GM19455 (cell line): Measurements from ENCODE around the gene RNASEH2A.
"Not testable (repeated sequence)": the region's sequence is repeated elsewhere in the genome, so short reads cannot be mapped to it uniquely, and the experiment has no call there.

Experiments
- ATAC-seq: cut with Tn5 transposase; IDR thresholded peaks from one replicate; pipeline ENCODE4 v1.9.1; 2021; ENCODE audit not compliant: unreplicated experiment

The RNASEH2A gene

GRCh38 chr19:12792853-12793289, 13.5 kb upstream of the RNASEH2A start:
- ATAC-seq: no peak

DNA sequence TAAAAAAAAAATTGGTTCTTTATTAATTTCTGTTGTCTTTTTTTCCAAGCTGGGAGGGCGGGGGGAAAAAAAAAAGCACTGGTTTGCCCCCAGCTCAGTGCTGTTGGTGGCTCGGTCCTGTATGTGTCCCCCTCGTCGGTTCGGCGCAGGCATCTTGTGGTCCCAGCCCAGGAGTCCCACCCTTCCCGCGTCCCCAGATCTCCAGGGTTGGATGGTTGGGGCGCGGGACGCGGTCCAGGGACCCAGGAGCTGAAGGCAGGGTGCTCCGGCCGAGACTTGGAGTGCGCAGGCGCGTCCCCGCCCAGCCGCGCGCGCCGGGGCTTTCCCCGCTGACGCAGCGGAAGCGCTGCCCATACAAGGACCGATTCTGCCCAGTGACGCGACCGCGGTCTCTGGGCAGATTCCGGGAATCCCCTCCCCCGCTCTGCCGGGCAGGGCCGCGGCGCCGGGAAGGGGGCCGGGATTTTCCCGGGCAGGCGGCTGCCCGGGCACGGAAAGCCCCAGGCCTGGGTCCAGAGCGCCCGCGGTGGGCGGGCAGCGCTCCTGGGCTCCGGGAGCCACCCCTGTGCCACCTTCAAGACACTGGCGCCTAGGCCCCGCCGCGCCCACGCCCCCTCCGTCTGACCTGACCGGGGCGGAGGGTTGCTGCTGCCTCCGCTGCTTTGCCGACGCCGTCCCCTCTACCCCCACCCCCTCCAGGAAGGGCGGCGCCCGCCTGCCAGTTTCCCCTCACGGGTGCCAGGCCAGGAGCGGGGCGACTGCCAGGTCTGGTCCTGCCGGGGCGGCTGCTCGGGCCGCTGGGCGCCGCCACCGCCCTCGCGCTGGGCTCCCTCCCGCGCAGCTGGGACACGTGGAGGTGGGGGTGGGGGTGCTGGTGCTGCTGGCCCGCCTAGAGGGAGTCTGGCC, 12.8 kb upstream of the RNASEH2A start:
- ATAC-seq: peak; percentile 29

DNA sequence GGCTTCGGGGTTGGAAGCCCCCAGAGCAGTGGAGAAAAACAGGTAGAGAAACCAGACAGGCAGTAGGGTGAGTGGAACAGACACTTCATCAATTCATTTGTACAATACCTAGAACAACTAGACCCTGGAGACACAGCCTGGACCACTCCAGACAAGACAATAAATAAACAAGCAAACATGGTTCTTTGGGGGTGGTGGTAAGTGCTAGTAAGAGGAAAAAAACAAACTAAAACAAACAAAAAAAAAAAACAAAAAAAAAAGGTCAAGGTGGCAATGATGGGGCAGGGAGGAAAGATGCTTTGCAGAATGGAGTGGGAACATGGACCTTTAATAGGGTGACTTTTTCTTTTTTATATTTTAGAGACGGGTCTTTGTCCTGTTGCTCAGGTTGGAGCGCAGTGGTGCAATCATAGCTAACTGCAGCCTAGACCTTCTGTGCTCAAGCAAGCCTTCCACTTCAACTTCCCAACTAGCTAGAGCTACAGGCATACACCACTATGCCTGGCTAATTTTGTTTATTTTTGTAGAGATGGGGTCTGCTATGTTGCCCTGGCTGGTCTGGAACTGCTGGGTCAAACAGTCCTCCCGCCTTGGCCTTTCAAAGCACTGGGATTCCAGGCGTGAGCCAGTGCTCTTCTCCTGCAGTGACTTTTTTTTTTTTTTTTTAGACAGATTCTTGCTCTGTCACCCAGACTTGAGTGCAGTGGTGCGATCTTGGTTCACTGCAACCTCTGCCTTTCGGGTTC, 12.0 kb upstream of the RNASEH2A start:
- no peak for ATAC-seq

DNA sequence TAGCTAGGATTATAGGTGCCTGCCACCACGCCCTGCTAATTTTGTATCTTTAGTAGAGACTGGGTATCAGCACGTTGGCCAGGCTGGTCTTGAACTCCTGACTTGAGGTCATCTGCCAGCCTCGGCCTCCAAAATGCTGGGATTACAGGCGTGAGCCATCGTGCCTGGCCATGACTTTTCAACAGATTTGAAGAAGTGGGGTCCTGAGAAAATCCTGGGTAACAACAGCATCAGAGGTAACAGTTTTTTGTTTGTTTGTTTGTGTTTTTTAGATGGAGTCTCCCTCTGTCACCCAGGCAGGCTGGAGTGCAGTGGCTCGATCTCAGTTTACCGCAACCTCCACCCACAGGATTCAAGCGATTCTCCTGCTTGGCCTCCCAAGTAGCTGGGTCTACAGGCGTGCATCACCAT, 11.4 kb upstream of the RNASEH2A start:
- no peak for ATAC-seq

- no peak for ATAC-seq
Measured at GRCh38 chr19:12796146-12797071, 10.0 kb upstream of the RNASEH2A start.

- ATAC-seq: no peak
Measured at GRCh38 chr19:12797141-12797587, 9.2 kb upstream of the RNASEH2A start.

- ATAC-seq: not testable (repeated sequence)
Measured at GRCh38 chr19:12797607-12798006, 8.8 kb upstream of the RNASEH2A start.

DNA sequence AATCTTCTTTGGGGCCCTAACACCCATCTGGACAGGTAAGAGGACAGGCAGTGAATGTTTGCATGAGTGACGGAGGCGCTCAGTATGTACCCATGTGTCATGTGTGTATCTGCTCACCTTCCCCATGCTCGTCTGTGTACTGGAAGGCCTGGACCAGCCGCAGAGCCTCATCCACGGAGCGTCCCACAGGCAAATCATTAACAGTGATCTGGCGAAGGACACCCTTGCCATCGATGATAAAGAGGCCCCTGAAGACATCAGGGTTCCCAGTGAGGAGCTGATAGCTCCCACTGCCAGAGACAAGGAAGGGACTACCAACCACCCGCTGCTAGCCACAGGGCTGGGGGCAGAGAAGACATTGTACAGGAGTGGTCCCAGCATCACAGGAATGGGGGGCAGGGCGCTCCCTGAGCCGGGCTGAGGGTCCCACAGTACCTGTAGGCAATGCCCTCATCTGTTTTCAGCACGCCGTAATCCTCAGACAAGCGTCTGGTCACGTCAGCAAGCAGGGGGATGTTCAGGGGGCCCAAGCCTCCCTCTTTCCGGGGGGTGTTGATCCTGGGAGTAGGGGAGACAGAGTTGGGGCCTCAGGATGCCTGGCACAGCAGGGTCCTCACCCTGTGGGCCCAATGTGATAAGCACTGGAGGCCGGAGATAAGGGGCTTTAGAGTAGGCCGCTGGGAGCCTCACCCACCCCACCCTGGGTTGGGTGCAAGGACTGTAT, 6.5 kb upstream of the RNASEH2A start:
- ATAC-seq: no peak

- no peak for ATAC-seq
Measured at GRCh38 chr19:12800466-12800770, 6.0 kb upstream of the RNASEH2A start.

GRCh38 chr19:12800923-12801465, 5.4 kb upstream of the RNASEH2A start:
- no peak for ATAC-seq

DNA sequence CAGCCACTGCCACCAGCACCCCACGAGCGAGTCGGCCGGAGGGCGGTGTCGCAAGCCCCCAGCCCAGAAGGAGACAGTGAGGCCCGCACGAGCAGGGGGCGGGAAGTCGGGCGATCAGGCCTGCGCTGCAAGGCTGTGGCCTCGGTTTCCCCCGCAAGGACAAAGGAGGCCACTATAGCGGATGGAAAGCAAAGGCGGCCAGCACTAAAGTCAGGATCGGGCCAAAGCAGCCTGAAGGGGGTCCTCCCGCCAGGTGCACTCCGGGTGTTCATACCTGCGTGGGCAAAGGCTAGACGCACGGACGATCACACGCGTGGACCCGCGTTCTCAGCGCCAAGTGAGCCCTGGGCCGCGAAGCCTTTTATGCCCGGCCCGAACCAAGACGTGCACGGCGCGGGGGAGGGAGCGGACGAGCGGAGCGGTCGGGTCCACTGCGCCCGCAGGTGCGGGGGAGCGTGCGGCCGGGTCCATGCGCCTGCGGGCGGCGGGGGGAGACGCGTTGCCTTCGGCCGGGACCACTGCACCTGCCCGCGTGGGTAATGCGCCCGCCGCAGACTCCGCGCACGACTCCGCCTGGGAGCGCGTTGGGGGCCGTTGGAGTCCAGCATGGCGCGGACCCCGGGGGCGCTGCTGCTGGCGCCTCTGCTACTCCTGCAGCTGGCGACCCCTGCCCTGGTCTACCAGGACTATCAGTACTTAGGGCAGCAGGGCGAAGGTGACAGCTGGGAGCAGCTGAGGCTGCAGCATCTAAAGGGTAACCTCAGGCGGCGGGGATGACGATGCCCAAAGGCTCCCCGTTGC, 4.7 kb upstream of the RNASEH2A start, which contains the start of the genes PRDX2 and THSD8:
Gene PRDX2 (minus strand): TSS at position 335 of the 801 bp plus-strand sequence. CDS start 539 bp downstream, outside the sequence.
Gene THSD8 (plus strand): TSS at position 604 of the 801 bp plus-strand sequence. CDS start 3 bp downstream, at position 607.
- ATAC-seq: no peak

- no peak for ATAC-seq
Measured at GRCh38 chr19:12802267-12803106, 3.9 kb upstream of the RNASEH2A start.

GRCh38 chr19:12804051-12804450, 2.3 kb upstream of the RNASEH2A start:
- no peak for ATAC-seq

GRCh38 chr19:12815088-12815487, 8.7 kb downstream of the RNASEH2A start:
- ATAC-seq: no peak

DNA sequence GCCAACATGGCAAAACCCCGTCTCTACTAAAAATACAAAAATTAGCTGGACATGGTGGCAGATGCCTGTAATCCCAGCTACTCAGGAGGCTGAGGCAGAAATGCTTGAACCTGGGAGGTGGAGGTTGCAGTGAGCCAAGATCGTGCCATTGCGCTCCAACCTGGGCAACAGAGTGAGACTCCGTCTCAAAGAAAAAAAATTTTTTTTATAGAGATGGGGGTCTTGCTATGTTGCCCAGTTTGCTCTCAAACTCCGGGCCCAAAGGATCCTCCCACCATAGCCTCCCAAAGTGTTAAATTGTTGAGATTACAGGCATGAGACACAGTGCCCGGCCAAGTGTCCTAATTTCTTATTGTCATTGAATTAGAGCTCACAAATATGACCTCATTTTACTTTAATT, 10.8 kb downstream of the RNASEH2A start:
- ATAC-seq: not testable (repeated sequence)

- not testable (repeated sequence) for ATAC-seq
Measured at GRCh38 chr19:12817810-12818209, 11.4 kb downstream of the RNASEH2A start.

DNA sequence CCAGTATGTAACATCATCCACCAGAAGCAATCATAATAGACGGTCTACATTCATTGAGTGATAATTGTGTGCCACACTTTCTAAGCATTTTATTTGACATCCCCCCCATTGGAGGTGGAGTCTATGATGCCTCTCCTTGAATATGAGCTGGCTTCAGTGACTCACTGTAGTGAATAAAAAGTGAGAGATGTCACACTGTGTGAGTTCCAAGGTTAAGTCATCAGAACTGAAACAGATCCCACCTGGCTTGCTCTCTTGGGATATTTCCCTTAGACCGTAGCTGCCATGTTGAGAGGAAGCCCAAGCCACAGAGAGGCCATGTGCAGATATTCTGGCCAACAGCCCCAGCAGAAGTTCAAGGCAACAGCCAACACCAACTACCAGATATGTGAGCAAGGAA, 15.4 kb downstream of the RNASEH2A start:
- ATAC-seq: no peak
